ENCODE measurements around the gene NDUFA6.
A peak's percentile ranks its signal among the peaks of the same experiment; 100 is the strongest.
"Not testable (repeated sequence)": the region's sequence is repeated elsewhere in the genome, so short reads cannot be mapped to it uniquely, and the experiment has no call there.

The NDUFA6 gene

DNA sequence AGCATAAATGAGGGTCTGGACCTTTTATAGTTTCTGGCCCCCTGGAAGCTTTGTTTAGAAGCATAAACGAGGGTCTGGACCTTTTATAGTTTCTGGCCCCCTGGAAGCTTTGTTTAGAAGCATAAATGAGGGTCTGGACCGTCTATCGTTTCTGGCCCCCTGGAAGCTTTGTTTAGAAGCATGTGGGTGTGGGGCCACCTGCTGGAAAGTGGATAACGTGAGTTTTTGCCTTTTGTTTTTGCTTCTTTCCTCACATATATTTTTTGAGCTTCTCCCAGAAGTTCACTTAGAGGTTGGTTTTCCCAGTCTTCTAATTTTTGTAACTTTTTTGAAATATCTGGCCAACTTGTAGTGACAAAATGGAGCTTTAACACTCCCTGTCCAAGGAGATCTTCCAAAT lies 22.2 kb upstream of the NDUFA6 start:
- DNase-seq (ENCODE audit: low spot score), result not testable (repeated sequence)

GRCh38 chr22:42111798-42112197 lies 21.2 kb upstream of the NDUFA6 start:
- DNase-seq (ENCODE audit: low spot score), result no peak

GRCh38 chr22:42108848-42109247 lies 18.3 kb upstream of the NDUFA6 start:
- DNase-seq (ENCODE audit: low spot score), result no peak

DNA sequence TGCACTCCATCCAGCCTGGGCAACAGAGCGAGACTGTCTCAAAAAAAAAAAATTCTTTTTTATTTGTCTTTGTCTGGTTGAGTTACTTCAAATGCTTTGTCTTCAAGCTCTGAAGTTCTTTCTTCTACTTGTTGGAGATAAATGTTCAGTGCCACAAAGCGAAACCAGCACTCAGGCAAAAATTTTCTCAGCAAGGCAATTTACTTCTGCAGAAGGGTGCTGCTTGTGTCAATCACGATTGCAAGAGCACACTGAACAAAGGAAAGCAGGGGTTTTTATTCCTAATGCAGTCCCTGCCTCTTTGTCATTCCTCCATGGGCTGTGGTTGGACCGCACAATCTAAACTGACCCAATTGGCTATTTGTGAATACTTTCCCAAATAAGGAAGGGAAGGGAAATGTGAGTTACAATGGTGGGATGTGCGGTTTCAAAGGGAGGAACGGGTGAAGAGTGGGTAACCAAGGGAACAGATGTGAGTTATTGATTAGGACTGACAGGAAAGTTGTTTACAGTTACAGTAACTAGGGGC lies 13.8 kb upstream of the NDUFA6 start:
- DNase-seq (ENCODE audit: low spot score), result not testable (repeated sequence)

DNA sequence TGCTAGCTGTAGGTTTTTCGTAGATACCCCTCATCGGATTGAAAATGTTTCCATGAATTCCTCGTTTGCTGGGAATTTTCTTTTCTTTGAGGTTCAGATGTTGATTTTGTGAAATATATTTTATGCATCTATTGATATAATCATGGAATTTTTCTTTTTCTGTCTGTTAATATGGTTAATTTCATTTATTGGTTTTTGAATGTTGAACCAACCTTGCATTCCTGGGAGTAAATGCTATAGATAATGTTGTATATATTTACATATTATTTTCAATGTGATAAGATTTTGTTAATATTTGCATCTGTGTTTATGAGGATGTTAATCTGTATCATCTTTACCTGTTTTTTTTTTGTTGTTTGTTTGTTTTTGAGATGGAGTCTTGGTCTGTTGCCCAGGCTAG lies 10.6 kb upstream of the NDUFA6 start:
- no peak for DNase-seq (ENCODE audit: low spot score)

DNA sequence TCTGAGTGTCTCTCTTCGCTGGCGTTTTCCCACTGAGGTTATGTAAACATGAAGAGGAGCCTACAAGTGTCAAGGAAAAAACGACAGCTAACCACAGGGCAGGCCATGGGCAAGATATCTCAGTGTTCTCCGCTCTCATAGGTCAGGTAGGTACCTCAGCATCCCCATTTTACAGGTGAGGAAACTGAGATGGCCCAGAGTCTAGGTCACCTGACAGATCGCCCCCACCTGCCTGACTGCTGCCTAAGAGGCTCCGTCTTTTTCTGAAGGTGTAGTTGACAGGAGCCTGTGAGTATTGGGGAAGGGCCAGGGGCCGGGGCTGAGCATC lies 847 bp upstream of the NDUFA6 start:
- no peak for DNase-seq (ENCODE audit: low spot score)

DNA sequence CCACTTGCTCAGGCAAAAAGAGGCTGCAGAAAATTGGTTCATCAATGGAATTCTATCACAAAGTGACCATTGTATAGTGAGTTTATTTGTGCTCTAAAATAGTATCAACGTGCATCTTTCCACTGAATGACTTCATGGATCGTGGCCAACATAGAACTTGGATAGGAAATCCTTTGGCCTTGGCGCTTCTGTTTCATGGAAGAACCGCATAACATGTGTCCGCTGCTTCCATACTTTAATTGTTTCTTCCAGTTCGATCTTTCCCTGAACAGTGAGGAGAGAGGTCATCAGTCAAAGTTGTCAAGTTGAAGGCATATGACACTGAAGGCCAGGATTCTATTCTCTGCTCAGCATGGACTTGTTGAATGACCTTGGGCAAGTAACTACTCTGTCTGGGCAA lies 4.5 kb downstream of the NDUFA6 start:
- DNase-seq (ENCODE audit: low spot score), result no peak

GRCh38 chr22:42084874-42085273 lies 5.7 kb downstream of the NDUFA6 start:
- no peak for DNase-seq (ENCODE audit: low spot score)

GRCh38 chr22:42083119-42083518 lies 7.5 kb downstream of the NDUFA6 start:
- no peak for DNase-seq (ENCODE audit: low spot score)

- no peak for DNase-seq (ENCODE audit: low spot score)
Measured at GRCh38 chr22:42080287-42080686, 10.3 kb downstream of the NDUFA6 start.

DNA sequence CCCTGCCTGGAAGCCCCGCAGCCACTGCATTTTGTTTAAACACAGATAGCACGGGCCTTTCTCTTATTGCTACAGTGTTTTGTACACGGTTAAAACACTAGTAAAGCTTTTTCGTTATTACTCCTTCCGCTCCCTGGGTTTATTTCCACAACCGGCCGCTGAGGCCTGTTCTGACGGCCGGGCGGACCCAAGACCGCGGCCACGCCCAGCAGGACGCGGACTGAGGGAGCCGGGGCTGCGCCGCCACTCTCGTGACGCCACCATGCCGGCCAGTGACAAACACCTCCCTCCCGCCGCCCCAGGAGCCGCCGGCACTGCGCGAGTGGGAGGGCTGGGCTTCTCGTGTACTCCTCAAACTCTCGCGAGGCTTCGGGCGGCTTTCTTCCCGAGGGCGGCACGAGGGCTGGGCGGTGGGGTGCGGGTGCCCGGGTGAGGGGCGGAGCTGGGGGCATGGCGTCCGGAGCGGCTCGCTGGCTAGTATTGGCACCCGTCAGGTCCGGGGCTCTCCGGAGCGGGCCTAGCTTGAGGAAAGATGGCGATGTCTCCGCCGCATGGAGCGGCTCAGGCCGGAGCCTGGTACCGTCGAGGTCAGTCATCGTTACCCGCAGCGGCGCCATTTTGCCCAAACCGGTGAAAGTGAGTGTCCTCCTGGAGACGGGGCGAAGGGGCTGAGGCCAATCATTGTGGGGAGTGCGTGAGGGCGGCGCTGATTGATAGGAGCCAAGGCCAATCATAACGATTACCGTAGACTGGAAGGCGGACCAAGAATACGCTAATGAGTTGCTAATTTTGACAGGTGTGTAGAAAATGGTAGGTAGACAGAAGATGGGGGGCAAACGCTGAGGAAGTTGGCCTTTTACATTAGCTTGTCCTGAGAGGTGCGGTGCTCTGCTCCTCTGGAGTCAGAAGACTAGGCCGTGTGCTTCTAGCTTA lies 11.0 kb downstream of the NDUFA6 start, which contains the start of gene SMDT1:
Gene SMDT1 (plus strand): TSS at position 382 of the 933 bp plus-strand sequence. CDS start 69 bp downstream, at position 451.
- DNase-seq (ENCODE audit: low spot score), result peak; percentile 97

- DNase-seq (ENCODE audit: low spot score), result no peak
Measured at GRCh38 chr22:42078469-42079318, 11.9 kb downstream of the NDUFA6 start.

DNA sequence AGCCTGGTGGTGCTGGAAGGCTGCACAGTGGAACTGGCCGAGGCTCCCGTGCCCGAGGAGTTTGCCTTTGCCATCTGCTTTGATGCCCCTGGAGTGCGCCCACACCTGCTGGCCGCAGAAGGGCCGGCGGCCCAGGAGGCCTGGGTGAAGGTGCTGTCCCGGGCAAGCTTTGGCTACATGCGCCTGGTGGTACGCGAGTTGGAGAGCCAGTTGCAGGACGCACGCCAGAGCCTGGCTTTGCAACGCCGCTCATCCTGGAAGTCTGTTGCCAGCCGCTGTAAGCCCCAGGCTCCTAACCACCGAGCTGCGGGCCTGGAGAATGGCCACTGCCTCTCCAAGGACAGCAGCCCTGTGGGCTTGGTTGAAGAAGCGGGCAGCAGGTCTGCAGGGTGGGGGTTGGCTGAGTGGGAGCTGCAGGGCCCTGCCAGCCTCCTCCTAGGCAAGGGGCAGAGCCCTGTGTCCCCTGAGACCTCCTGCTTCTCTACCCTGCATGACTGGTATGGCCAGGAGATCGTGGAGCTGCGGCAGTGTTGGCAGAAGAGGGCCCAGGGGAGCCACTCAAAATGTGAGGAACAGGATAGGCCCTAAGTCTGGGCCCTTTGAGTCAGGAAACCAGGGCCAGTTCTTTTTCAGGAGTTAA lies 13.0 kb downstream of the NDUFA6 start:
- no peak for DNase-seq (ENCODE audit: low spot score)

DNA sequence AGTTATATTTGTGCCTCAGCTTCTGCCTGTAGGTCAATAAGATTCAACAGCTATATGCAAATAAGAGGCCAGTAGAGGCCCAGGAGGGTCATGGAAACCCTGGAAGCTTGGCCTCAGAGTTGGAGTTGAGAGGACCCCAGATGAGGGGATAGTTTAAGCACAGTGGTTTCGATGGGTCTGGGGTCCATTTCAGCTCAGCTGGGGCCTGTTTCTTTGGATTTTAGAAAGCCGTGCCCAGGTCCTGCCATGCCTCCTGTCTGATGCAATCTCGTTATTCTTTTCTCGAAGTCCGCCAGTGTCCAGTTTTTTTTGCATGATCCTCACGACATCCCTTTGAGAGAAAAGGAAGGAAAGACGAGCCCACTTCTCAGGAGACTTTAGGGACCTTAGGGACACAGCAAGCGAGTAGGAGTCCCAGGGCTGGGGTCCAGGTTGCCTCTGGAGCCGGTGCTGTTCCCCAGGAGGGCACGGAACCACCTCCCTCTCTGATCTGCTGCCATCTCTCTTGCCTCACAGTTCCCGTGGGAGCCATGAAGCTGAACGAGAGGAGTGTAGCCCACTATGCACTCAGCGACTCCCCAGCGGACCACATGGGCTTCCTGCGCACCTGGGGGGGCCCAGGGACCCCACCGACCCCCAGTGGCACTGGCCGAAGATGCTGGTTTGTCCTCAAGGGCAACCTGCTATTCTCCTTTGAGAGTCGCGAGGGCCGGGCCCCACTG lies 13.6 kb downstream of the NDUFA6 start:
- DNase-seq (ENCODE audit: low spot score), result no peak

- no peak for DNase-seq (ENCODE audit: low spot score)
Measured at GRCh38 chr22:42074846-42075676, 15.5 kb downstream of the NDUFA6 start.

DNA sequence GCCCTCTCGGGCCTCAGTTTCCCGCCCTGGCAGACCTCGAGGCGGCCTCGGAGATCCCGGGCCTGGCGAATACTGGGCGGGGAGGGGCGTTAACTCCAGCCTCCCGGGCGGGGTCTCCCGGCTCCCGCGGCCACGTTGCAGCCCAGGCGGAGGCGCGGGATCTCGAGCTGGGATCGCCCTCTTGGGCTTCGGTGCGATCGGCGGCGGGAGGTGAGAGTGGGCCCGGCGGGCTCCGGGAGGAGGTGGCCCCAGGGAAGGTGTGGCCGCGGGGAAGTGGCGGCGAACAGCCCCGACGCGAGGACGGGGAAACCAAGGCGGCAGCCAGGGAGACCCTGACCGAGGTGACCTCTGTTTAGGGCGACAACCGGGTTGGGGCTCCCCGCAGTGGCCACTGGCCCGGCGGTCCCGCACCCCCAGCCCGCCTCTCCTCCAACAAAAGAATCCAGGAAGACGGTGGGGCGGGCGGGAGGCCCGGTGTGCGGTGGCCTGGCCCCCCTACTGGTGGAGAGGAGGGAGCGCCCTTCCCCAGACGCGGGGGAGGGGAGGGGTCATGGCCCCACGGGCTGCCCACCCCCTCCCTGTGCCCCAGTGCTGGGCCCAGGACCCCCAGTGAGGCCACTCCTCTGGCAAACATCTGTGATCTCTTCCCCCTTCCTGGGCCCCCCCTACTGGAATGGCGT lies 16.3 kb downstream of the NDUFA6 start, which contains the start of gene PHETA2:
Gene PHETA2 (plus strand): TSS at position 117 of the 680 bp plus-strand sequence. CDS start 3,046 bp downstream, outside the sequence.
- no peak for DNase-seq (ENCODE audit: low spot score)

GRCh38 chr22:42073621-42074041 lies 16.9 kb downstream of the NDUFA6 start:
- DNase-seq (ENCODE audit: low spot score), result no peak

GRCh38 chr22:42072606-42073330 lies 17.8 kb downstream of the NDUFA6 start:
- no peak for DNase-seq (ENCODE audit: low spot score)

DNA sequence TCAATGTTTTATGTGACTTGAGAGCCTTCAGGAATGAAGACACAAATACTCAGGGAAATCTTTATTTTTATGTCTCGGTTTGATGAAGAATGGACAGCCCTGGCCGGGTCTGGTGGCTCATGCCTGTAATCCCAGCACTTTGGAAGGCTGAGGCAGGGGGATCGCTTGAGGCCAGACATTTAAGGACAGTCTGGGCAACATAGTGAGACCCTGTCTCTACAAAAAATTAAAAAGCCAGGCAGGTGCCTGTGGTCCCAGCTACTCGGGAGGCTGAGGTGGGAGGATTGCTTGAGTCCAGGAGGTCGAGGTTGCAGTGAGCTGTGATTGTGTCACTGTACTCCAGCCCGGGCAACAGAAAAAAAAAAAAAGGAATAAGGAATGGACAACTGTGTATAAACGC lies 19.1 kb downstream of the NDUFA6 start:
- not testable (repeated sequence) for DNase-seq (ENCODE audit: low spot score)
